T47D (cell line): ENCODE data around the gene BCL7C.
A peak's percentile ranks its signal among the peaks of the same experiment; 100 is the strongest.
"Not testable (repeated sequence)": the region's sequence is repeated elsewhere in the genome, so short reads cannot be mapped to it uniquely, and the experiment has no call there.

Source experiments
- DNase-seq, 2 experiments: peaks; one replicate each; pipeline versions ENCODE4 v3.0.0 to v3.0.0-alpha.2; 2011 to 2012; ENCODE audit warnings: low read depth in 1 of 2, low spot score in 1 of 2
- JUND ChIP-seq: IDR thresholded peaks from 2 replicates; pipeline ENCODE4 v1.6.1; 2012; ENCODE audit warnings: low read depth
- in situ Hi-C: cut with HindIII; loops from 2 replicates; pipeline ENCODE4 v1.10.0; 2016; ENCODE audit warnings: low sequenced_read_pairs, low pct_unique_long_range_greater_than_20kb

BCL7C gene

GRCh38 chr16:30896889-30897733 lies 3.2 kb upstream of the BCL7C start:
- peak; percentile 78 to 96 for DNase-seq
- in situ Hi-C loops = no loop called here
- no peak for TF ChIP-seq JUND

GRCh38 chr16:30896261-30896888 lies 2.5 kb upstream of the BCL7C start, which contains the start of gene CTF1:
Gene CTF1, plus strand, starts transcription at chr16:30896614. Its CDS starts 30 bp downstream, at chr16:30896644.
- peak; percentile 79 to 95 for DNase-seq
- in situ Hi-C loops = no loop called here
- TF ChIP-seq JUND = no peak; the same call in 1 of the 2 replicates

GRCh38 chr16:30895627-30896260 lies 1.9 kb upstream of the BCL7C start:
- in situ Hi-C loops = no loop called here
- DNase-seq = peak in 1 of 2 experiments; percentile 37
- no peak; the same call in 1 of the 2 replicates for TF ChIP-seq JUND

- no peak for DNase-seq
- TF ChIP-seq JUND = no peak
- in situ Hi-C loops = no loop called here
Measured at GRCh38 chr16:30894540-30895368, 877 bp upstream of the BCL7C start.

GRCh38 chr16:30893417-30893743 lies 497 bp downstream of the BCL7C start:
- in situ Hi-C loops = no loop called here
- TF ChIP-seq JUND = no peak
- DNase-seq = no peak

- in situ Hi-C loops = no loop called here
- TF ChIP-seq JUND = no peak
- DNase-seq = no peak
Measured at GRCh38 chr16:30892670-30893416, 1.0 kb downstream of the BCL7C start.

- in situ Hi-C loops, DNase-seq: not testable (repeated sequence)
Measured at GRCh38 chr16:30891043-30891823, 2.6 kb downstream of the BCL7C start.

- TF ChIP-seq JUND = no peak
- no peak for DNase-seq
- in situ Hi-C loops = no loop called here
Measured at GRCh38 chr16:30889721-30890120, 4.2 kb downstream of the BCL7C start.

- no peak for TF ChIP-seq JUND
- DNase-seq = no peak
- in situ Hi-C loops = no loop called here
Measured at GRCh38 chr16:30888856-30889499, 4.9 kb downstream of the BCL7C start.

GRCh38 chr16:30887927-30888326 lies 6.0 kb downstream of the BCL7C start:
- no peak for TF ChIP-seq JUND
- no peak for DNase-seq
- in situ Hi-C loops = no loop called here

GRCh38 chr16:30886145-30886544 lies 7.7 kb downstream of the BCL7C start:
- in situ Hi-C loops = no loop called here
- DNase-seq = no peak

More at GRCh38 chr16:30886145-30886544, 7.7 kb downstream of the BCL7C start:
- no peak for TF ChIP-seq JUND
